Epidermal melanocyte (primary cell): ENCODE data around the gene ANKHD1.
"Not testable (repeated sequence)": the region's sequence is repeated elsewhere in the genome, so short reads cannot be mapped to it uniquely, and the experiment has no call there.

Experiments
- DNase-seq: peaks from one replicate; pipeline ENCODE4 v3.0.0; 2011; ENCODE audit warnings: low spot score; ENCODE audit not compliant: insufficient read length

The ANKHD1 gene

GRCh38 chr5:140423609-140424008 is 22.0 kb downstream of the ANKHD1 start:
- DNase-seq, result no peak

GRCh38 chr5:140424135-140424534 is 22.5 kb downstream of the ANKHD1 start:
- DNase-seq, result no peak

- DNase-seq, result not testable (repeated sequence)
These were observed 26.1 kb downstream of the ANKHD1 start for GRCh38 chr5:140427726-140428125.

GRCh38 chr5:140429724-140430123 is 28.1 kb downstream of the ANKHD1 start:
- DNase-seq, result no peak

- no peak for DNase-seq
These were observed 30.6 kb downstream of the ANKHD1 start for GRCh38 chr5:140432212-140432611.

GRCh38 chr5:140432916-140433315 is 31.3 kb downstream of the ANKHD1 start:
- DNase-seq, result no peak

GRCh38 chr5:140457368-140457767 is 55.7 kb downstream of the ANKHD1 start:
- DNase-seq, result not testable (repeated sequence)

- DNase-seq, result no peak
These were observed 65.5 kb downstream of the ANKHD1 start for GRCh38 chr5:140466981-140467742.

GRCh38 chr5:140468188-140468587 is 66.6 kb downstream of the ANKHD1 start:
- DNase-seq, result no peak

- no peak for DNase-seq
These were observed 67.6 kb downstream of the ANKHD1 start for GRCh38 chr5:140469259-140469658.

GRCh38 chr5:140480310-140481014 is 78.8 kb downstream of the ANKHD1 start:
- no peak for DNase-seq

GRCh38 chr5:140481758-140482157 is 80.1 kb downstream of the ANKHD1 start:
- no peak for DNase-seq

- DNase-seq, result no peak
These were observed 81.4 kb downstream of the ANKHD1 start for GRCh38 chr5:140483055-140483454.

- not testable (repeated sequence) for DNase-seq
These were observed 86.5 kb downstream of the ANKHD1 start for GRCh38 chr5:140488141-140488540.

GRCh38 chr5:140488914-140489313 is 87.3 kb downstream of the ANKHD1 start:
- DNase-seq, result no peak

- DNase-seq, result no peak
These were observed 96.3 kb downstream of the ANKHD1 start for GRCh38 chr5:140497897-140498296.

GRCh38 chr5:140498591-140498990 is 97.0 kb downstream of the ANKHD1 start:
- DNase-seq, result no peak

- no peak for DNase-seq
These were observed 101.2 kb downstream of the ANKHD1 start for GRCh38 chr5:140502834-140503233.

- DNase-seq, result no peak
These were observed 108.3 kb downstream of the ANKHD1 start for GRCh38 chr5:140509898-140510297.

- DNase-seq, result no peak
These were observed 111.5 kb downstream of the ANKHD1 start for GRCh38 chr5:140513124-140513523.

GRCh38 chr5:140524003-140524402 is 122.4 kb downstream of the ANKHD1 start:
- DNase-seq, result no peak

GRCh38 chr5:140540227-140540626 is 138.6 kb downstream of the ANKHD1 start:
- no peak for DNase-seq

GRCh38 chr5:140542972-140543371 is 141.3 kb downstream of the ANKHD1 start:
- DNase-seq, result no peak
